ENCODE data around the gene MCF2L. TPM values are rescaled to one million over a fixed set of nuclear protein-coding genes. Genes with fewer than 3 reads are reported as not detected.

MCF2L gene
- total RNA-seq, 3 donors from 2014 or later: 33.4 to 77.3 (median 38.6) TPM

DNA sequence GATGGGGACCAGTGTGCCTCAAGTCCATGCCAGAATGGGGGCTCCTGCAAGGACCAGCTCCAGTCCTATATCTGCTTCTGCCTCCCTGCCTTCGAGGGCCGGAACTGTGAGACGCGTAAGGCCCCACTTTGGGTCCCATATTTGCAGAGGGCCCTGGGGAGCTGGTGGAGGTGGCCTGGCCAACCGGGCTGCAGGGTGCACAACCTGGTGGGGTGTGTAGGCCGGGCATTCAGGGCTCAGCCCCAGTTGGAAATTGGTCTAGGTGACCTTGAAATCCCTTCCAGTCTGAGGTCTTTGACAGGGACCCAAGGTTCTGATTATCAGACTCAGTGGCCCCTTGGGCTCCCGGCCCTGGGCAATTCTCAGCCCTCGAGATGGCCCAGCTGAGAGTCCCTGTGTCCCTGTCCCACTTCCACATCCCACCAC lies 144.8 kb downstream of the MCF2L start:
- peaks cover 11 to 21% of the 10 kb centered on the region in 2 donors for H3K27me3 ChIP-seq

DNA sequence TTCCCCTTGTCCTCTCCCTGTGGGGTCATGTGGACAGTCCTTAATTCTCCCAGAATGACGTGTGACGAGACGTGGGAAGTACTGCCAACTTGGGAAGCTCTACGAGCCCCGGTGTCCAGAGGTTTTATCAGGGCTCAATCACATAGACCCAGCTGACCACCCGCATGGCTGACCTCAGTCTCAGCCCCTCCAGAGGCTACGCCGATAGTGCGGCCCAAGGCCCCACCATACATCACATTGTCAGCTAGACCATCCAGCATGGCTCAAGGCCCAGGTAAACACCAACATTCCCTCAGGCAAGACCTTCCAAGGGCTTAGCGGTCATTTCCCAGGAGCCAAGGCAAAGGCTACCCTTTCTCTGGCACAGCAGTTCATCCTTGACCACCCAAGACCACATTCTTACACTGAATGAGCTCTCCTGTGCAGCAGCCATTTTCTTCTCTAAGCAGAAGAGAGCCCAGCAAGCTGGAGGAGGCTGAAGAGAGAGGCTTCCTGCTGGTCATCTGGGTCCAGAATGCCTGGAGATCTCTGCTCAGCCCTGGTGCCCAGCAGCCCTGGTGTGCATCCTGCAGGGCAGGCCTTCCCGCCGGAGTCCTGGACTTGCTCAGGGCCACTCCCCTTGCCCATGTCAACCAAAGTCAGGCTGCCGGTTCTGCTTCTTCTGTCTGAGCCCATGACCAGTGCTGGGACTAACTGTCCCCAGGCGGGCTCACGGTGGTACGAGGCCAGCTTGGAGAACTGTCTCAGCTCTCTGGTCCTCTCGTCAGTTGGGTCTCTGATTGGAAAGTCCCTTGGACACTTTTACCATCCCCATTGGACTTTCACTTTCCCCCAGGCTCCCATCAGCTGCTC lies 145.7 kb downstream of the MCF2L start:
- intact Hi-C loops (cut with DNase I; ENCODE audit: low total_unique reads): no loop called here
- TF ChIP-seq, protein P1, sequence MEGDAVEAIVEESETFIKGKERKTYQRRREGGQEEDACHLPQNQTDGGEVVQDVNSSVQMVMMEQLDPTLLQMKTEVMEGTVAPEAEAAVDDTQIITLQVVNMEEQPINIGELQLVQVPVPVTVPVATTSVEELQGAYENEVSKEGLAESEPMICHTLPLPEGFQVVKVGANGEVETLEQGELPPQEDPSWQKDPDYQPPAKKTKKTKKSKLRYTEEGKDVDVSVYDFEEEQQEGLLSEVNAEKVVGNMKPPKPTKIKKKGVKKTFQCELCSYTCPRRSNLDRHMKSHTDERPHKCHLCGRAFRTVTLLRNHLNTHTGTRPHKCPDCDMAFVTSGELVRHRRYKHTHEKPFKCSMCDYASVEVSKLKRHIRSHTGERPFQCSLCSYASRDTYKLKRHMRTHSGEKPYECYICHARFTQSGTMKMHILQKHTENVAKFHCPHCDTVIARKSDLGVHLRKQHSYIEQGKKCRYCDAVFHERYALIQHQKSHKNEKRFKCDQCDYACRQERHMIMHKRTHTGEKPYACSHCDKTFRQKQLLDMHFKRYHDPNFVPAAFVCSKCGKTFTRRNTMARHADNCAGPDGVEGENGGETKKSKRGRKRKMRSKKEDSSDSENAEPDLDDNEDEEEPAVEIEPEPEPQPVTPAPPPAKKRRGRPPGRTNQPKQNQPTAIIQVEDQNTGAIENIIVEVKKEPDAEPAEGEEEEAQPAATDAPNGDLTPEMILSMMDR (IDR thresholded peaks at IDR 0.05): no peak
- TF ChIP-seq POLR2A (IDR thresholded peaks at IDR 0.05) (no peak), POLR2AphosphoS5 (IDR thresholded peaks at IDR 0.05) (no peak)
- Histone ChIP-seq H3K4me3 (no peak overlapping the region), H3K36me3 (no peaks in the 10 kb centered on the region), H3K9me3 (no peaks in the 10 kb centered on the region), H3K4me1 (peaks cover 6% of the 10 kb centered on the region in 2 donors), H3K27ac (no peak overlapping the region), H3K27me3 (peaks cover 7 to 14% of the 10 kb centered on the region in 2 donors)
- DNase-seq (ENCODE audit: low spot score in 2 of 2): peak in 1 of 2 donors; percentile 36

More for the DNA sequence above, 144.8 kb downstream of the MCF2L start:
- DNase-seq (ENCODE audit: low spot score in 2 of 2): peak in 1 of 2 donors; percentile 24
- Histone ChIP-seq H3K27ac (no peak overlapping the region), H3K4me1 (peaks cover 6% of the 10 kb centered on the region in 2 donors), H3K9me3 (no peaks in the 10 kb centered on the region), H3K36me3 (no peaks in the 10 kb centered on the region), H3K4me3 (no peak overlapping the region)
- intact Hi-C loops (cut with DNase I; ENCODE audit: low total_unique reads): no loop called here
- TF ChIP-seq POLR2A (IDR thresholded peaks at IDR 0.05): no peak
- TF ChIP-seq POLR2AphosphoS5 (IDR thresholded peaks at IDR 0.05): no peak

DNA sequence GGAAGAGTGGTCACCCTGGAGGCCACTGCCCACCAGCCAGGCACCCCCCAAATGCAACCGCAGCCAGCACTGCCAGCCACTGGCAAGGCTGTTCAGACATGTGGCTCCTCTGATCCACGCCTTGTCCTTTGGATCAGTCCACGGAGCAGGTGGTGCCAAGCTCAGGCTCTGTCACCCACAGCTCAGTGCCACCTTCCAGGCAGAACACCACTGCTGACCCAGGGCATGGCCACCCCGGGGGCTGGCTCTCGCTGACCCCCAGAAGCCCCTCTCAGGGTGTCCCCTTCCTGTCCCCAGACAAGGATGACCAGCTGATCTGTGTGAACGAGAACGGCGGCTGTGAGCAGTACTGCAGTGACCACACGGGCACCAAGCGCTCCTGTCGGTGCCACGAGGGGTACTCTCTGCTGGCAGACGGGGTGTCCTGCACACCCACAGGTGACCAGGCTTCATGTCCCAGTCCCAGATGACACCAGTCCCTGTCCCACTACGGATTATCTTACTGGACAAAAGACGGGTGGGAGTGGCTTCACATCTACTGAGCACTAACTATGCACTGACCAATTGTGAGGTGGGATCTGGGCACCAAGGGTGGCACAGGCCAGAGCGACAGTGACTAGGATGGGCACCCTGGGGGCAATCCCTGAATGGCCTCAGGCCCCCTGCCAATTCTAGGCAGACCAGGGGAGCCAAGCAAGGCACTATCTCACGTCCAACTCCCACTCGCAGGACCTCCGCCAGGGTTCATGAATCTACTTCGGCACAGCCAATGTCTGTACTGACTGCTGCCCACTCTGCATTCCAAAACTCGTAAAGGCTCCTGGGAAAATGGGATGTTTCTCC lies 146.6 kb downstream of the MCF2L start:
- Histone ChIP-seq H3K36me3 (no peaks in the 10 kb centered on the region), H3K4me1 (peaks cover 0 to 5% of the 10 kb centered on the region in 2 donors), H3K27ac (no peak overlapping the region), H3K4me3 (no peak overlapping the region), H3K27me3 (peaks cover under 1 to 6% of the 10 kb centered on the region in 2 donors), H3K9me3 (no peaks in the 10 kb centered on the region)
- intact Hi-C loops (cut with DNase I; ENCODE audit: low total_unique reads): no loop called here
- TF ChIP-seq, protein P1 (IDR thresholded peaks at IDR 0.05): no peak
- TF ChIP-seq POLR2AphosphoS5 (IDR thresholded peaks at IDR 0.05) (no peak), POLR2A (IDR thresholded peaks at IDR 0.05) (no peak)
- peak in 1 of 2 donors; percentile 50 for DNase-seq (ENCODE audit: low spot score in 2 of 2)

DNA sequence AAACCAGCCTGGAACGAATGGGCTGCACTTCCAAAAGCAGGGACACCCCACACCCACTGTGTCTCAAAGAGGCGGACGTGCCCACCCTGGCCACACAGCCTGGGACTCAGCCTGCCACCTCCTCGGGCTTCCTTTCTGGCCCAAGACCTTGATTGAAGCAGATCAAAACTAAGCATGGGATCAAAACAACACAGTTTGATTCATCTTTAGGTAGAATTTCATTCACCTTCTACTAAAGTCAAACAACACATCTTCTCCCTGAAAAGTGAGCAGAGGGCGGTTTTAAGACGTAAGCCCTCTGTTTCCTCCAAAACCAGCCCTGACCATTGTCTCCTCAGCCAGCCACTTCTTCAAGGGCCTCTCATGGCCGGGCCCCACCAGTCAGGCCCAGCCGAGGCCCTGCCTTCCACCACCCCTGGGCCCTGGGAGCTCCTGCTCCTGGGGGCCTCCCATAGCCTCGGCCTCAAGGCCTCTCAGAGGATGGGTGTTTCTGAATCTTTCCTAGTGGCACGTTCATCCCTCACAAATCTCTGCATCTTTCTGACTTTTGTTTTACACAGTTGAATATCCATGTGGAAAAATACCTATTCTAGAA lies 147.3 kb downstream of the MCF2L start:
- Histone ChIP-seq H3K36me3 (no peaks in the 10 kb centered on the region), H3K4me1 (no peaks in the 10 kb centered on the region), H3K9me3 (no peaks in the 10 kb centered on the region), H3K27me3 (no peaks in the 10 kb centered on the region), H3K27ac (no peak overlapping the region), H3K4me3 (no peak overlapping the region)
- intact Hi-C loops (cut with DNase I; ENCODE audit: low total_unique reads): no loop called here
- TF ChIP-seq POLR2AphosphoS5 (IDR thresholded peaks at IDR 0.05) (no peak), POLR2A (IDR thresholded peaks at IDR 0.05) (no peak)
- TF ChIP-seq, protein P1 (IDR thresholded peaks at IDR 0.05): no peak
- DNase-seq (ENCODE audit: low spot score in 2 of 2): no peak

DNA sequence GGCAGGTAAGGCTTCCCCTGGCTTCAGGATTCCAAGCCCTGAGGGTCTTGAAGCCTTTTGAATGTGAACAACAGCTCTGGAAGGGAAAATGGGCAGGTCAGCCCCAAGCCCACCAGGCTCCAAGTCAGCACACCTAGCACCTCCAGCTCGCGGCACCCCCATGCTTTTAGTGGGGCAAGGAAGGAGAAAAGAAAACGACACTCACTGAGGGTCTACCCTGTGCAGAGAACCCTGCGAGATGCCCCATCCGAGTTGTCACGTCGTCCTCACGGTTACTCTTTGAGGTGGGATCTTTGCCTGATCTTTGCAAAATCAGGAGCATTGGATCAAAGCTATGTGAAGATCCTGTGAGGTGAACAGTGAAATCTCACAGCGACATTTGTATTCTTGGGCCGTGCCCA lies 147.9 kb downstream of the MCF2L start:
- intact Hi-C loops (cut with DNase I; ENCODE audit: low total_unique reads): no loop called here
- H3K9me3 ChIP-seq: no peaks in the 10 kb centered on the region
- no peaks in the 10 kb centered on the region for H3K36me3 ChIP-seq
- H3K4me3 ChIP-seq: no peak overlapping the region
- no peak for DNase-seq (ENCODE audit: low spot score in 2 of 2)
- TF ChIP-seq, protein P1 (IDR thresholded peaks at IDR 0.05): no peak
- no peak for TF ChIP-seq POLR2AphosphoS5 (IDR thresholded peaks at IDR 0.05)
- no peak for TF ChIP-seq POLR2A (IDR thresholded peaks at IDR 0.05)
- H3K4me1 ChIP-seq: no peaks in the 10 kb centered on the region
- H3K27me3 ChIP-seq: no peaks in the 10 kb centered on the region
- no peak overlapping the region for H3K27ac ChIP-seq

Data from breast epithelium (tissue), 4 donors.